Muscle of arm (tissue), 12 donors: ENCODE results near the gene NFATC4. TPM values are rescaled to one million over a fixed set of nuclear protein-coding genes. Genes with fewer than 3 reads are reported as not detected.
A peak's percentile ranks its signal among the peaks of the same experiment; 100 is the strongest.
"Not testable (repeated sequence)": the region's sequence is repeated elsewhere in the genome, so short reads cannot be mapped to it uniquely, and the experiment has no call there.

Experiments used
- DNase-seq: peaks from one replicate; pipeline ENCODE4 v3.0.0-alpha.2; 2013
- polyA plus RNA-seq, 12 donors: library from polyadenylated mRNA; unstranded; fragments of 120-200 nt; gene quantifications; one replicate each; pipeline ENCODE4 v1.2.1, GENCODE V29; 2013; ENCODE audit not compliant: insufficient read length in 12 of 12

NFATC4 gene
- polyA plus RNA-seq, 12 donors: 20.7 to 152 (median 40.4) TPM; not detected in 1

DNA sequence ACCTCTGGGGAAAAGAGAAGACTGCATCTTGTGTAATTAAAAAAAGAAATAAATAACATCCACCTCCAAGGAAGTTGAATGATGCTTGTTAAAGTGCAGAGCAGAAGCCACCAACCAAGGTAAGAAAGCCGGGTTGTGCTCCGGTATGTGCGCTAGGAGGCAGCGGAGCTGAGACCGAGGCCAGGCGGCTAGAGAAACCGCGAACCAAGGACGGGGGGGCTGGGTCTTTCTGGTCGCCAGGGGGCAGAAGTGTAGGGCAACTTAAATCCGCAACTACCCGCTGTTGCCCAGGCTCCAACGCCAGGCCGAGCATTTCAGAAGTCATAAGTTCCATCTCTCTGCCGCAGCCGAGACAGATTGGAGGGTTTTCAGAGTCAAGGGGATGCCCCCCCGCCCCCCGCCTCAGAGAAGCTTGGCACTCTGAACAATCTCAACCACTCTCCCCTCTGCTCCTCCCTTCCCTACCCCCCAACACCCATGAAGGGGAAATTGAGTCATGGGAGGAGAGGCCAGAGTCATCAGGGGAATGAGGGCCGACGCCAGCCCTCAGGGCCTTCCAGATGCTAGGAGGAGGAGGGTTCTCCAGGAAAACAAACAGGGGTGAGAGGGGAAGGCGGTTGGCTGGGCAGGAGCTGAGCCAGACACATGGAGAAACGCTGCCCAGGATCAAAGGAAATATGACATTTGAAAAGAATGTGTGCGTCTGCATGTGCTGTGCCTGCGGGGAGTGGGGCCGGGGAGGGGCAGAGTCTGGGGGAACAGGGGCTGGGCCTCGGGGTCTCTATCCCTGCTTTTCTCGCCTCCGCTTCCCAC, 2.2 kb upstream of the NFATC4 start:
- peak; percentile 88 for DNase-seq

DNA sequence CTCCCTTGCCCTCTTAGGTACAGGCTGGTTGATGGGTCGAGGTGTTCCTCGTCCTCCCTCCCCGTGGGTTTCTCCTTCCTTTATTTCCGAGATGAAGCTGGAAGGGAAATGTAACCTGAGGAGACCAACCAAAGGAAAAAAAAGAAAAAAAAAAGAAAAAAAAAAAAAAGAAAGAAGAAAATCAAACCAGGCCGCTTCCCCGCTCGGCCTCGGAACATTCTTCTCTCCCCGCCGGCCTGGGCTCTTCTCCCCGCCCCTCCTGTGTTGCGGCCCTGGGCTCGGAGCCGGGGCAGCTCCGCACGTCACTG, 1.6 kb upstream of the NFATC4 start:
- DNase-seq: no peak

DNA sequence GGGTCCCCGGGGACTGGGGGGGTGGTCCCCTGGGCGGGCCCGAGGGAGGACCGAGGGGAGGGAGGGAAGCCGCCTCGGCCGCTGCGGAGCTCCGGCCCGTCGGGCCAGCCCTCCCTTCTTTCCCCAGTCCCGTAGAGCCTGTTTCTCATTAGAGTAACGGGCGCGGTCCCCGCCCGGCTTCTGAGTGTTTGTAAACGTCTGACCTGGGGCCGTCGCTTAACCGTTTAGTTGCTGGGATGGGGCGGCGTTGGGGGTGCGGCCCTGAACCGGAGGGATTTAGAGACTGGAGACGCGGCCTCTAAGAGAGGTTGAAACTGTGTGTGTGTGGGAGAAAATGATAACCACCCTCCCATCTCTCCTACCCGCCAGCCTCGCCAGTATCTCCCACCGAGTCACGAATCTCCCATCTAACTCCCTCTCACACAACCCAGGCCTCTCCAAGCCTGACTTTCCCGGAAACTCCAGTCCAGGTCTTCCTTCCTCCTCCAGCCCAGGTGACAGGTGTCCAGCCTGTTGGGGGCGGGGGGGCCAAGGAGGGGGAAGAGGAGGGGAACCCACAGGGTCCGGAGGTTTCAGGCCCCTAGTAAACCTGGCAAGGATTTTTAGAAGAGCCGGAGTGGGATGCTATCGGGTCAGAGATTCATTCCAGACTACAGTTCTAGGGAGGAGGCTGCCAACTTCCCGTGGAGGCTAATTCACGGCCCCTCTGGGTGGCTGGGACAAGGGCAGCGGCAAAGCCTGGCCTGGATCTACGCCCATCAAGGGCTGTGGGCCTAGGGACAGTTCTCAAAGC, 1.1 kb upstream of the NFATC4 start:
- peak; percentile 90 for DNase-seq

DNA sequence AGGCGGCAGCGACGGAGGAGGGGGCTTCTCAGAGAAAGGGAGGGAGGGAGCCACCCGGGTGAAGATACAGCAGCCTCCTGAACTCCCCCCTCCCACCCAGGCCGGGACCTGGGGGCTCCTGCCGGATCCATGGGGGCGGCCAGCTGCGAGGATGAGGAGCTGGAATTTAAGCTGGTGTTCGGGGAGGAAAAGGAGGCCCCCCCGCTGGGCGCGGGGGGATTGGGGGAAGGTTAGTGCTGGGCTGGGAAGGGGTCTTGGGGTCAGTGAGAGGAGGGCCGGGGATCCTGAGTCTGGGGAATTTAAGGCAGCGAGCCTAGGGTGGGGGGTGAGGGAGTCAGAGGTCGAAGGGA, 203 bp downstream of the NFATC4 start:
- DNase-seq: no peak

DNA sequence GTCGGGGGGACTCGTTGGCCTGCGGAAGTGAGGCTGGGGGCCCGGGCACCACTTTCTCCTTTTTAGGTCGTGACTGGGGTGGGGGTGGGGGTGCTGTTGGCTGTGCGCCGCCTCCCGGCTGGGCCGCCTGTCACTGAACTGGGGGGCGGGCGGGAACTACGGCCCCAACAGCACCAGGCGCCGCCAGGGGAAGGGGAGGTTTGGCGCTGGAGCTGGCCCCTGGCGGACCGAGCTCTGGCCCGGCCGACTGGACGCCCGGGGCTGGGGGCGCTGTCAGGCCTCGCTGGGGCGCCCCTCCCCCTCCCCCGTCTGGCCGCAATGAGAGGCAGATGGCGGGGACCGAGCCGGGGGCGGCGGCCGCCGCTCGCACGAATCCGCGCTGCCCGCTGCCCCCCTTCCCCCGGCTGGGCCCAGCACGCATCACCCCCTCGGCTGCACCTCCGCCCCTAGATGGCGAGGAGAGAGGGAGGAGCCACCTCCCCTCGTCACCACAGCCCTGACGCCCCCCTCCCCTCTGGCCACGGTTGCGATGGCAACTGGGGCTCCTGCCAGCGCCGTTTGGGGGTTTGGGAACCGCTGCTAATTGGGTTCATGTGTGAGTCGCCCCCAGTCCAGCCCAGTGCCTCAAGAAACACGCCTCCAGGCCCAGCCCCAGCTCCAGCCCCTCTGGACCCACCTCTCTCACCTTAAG, 723 bp downstream of the NFATC4 start:
- DNase-seq: peak; percentile 84

DNA sequence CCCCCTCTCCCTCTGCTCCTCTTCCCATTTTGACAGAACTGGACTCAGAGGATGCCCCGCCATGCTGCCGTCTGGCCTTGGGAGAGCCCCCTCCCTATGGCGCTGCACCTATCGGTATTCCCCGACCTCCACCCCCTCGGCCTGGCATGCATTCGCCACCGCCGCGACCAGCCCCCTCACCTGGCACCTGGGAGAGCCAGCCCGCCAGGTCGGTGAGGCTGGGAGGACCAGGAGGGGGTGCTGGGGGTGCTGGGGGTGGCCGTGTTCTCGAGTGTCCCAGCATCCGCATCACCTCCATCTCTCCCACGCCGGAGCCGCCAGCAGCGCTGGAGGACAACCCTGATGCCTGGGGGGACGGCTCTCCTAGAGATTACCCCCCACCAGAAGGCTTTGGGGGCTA, 1.5 kb downstream of the NFATC4 start:
- no peak for DNase-seq

DNA sequence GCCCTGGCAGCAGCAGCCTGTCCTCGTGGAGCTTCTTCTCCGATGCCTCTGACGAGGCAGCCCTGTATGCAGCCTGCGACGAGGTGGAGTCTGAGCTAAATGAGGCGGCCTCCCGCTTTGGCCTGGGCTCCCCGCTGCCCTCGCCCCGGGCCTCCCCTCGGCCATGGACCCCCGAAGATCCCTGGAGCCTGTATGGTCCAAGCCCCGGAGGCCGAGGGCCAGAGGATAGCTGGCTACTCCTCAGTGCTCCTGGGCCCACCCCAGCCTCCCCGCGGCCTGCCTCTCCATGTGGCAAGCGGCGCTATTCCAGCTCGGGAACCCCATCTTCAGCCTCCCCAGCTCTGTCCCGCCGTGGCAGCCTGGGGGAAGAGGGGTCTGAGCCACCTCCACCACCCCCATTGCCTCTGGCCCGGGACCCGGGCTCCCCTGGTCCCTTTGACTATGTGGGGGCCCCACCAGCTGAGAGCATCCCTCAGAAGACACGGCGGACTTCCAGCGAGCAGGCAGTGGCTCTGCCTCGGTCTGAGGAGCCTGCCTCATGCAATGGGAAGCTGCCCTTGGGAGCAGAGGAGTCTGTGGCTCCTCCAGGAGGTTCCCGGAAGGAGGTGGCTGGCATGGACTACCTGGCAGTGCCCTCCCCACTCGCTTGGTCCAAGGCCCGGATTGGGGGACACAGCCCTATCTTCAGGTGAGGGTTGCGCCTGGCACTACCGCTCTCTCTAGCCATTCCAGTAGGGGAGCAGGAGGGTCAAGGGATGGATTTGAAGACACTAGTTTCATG, 2.1 kb downstream of the NFATC4 start:
- no peak for DNase-seq

DNA sequence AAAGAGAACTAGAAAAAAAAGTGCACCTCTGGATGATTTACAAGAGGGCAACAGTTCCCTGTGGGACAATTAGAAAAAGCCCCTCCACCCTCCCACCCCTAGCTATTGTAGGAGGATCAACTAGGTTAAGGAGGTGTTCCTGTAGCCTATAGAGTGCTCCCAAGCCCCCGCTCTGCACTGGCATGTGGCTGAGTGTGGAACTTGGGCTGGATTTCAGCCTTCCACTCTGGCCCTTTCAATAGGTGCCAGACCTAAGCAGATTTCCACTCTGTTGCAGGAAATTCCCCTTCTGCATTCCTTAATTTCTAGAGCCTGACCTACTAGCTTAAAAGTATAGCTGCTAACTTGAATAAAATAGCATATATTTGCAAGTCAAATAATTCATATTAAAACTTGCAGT, 2.8 kb downstream of the NFATC4 start:
- DNase-seq: no peak

DNA sequence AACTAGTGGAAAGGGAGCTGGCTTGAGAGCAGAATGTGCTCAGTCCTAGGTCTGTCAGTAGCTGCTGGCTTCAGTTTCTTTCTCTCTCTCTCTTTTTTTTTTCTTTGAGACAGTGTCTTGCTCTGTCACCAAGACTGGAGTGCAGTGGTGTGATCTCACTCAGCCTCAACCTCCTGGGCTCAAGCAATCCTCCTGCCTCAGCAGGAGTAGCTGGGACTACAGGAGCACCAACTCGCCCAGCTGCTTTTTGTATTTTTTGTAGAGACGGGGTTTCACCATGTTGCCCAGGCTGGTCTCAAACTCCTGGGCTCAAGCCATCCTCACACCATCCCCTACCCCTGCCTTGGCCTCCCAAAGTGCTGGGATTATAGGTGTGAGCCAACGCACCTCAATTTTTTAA, 3.6 kb downstream of the NFATC4 start:
- DNase-seq: not testable (repeated sequence)

DNA sequence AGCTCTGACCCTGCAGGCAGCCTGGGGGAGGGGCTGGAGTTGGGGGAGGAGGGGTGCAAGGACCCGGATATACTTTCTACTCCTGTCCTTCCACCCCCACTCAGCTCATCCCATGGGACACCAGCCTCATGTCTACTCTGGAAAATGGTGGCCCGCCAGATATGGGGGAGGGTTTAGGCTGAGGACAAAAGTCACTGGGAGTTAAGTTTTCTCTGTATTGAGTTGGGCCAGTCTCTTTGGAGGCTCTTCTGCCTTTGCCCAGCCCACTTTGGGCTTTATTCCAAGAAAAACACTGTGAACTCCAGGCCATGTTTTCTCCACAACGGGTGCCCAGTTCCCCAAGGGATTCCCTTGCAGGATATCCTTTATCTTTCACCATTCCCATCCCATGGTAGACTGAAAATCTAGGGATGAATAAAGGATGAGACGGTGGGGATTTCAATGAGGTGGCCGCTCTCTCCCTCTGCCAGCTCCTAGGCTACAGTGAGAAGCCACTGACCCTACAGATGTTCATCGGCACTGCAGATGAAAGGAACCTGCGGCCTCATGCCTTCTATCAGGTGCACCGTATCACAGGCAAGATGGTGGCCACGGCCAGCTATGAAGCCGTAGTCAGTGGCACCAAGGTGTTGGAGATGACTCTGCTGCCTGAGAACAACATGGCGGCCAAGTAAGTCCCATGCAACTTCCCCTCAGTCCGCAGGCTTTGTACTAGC, 4.9 kb downstream of the NFATC4 start:
- no peak for DNase-seq

DNA sequence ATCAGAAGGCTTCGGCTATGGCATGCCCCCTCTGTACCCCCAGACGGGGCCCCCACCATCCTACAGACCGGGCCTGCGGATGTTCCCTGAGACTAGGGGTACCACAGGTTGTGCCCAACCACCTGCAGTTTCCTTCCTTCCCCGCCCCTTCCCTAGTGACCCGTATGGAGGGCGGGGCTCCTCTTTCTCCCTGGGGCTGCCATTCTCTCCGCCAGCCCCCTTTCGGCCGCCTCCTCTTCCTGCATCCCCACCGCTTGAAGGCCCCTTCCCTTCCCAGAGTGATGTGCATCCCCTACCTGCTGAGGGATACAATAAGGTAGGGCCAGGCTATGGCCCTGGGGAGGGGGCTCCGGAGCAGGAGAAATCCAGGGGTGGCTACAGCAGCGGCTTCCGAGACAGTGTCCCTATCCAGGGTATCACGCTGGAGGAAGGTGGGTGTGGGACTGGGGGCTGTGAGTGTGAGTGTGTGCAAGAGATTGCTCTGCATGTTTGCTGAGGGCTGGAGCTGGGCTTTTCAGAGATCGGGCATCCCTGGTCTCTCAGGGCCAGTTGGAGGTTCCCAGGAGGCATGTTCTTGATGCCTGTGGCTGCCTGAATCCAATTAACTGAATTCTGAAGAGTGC, 8.6 kb downstream of the NFATC4 start:
- no peak for DNase-seq

DNA sequence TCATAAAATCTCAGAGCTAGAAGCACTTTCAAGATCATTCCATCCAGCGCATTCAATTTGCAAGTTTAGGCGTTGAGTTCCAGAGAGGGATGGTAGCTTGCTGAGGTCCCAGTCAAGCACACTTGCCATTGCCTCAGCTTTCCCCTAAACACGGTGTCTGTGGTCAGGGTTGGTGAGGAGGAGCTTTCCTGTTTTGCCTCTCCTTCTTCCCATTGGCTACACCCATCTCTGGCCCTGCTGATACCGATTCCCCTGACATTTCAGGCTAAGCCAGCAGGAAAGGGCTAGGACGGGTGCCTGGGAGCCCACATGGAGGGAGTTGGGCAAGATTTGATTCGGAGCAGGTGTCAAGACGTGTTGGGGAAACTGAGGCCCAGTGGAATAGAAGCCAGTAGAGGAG, 9.1 kb downstream of the NFATC4 start:
- DNase-seq: no peak

DNA sequence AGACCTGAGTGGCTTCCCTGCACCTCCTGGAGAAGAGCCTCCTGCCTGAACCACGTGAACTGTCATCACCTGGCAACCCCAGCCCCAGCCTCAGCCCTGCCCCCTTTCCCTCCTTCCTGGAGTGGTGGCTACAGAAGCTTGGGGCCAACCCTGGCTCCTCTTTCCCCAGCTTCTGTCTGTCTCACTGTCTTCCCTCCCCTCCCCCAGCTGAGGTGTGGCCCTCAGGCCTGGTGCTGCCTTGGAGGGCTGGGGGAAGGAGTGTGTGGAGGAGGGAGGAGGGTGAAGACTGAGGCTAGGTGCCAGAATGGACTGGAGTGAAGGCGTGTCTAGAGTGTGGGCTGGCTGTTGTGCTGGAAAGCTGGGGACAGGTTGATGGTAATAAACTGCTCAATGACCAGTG, 9.7 kb downstream of the NFATC4 start:
- no peak for DNase-seq

DNA sequence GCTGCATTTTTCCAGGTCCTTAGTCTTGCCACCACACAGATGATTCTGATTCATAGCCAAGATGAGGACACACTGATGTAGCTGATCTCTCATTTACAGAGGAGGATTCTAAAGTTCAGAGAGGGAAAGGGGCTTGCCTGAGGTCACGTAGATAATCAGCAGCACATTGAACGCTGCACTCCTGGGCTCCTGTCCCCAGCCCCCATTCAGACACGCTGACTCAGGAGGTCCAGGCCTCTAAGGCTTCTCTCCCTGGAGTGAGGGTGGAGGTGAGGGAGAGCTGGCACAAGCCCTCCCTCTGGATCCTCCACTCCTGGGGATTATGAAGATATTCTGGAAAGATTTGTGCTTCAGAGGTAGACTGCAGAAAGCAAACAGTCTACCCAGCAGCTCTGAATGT, 10.3 kb downstream of the NFATC4 start:
- DNase-seq: no peak

DNA sequence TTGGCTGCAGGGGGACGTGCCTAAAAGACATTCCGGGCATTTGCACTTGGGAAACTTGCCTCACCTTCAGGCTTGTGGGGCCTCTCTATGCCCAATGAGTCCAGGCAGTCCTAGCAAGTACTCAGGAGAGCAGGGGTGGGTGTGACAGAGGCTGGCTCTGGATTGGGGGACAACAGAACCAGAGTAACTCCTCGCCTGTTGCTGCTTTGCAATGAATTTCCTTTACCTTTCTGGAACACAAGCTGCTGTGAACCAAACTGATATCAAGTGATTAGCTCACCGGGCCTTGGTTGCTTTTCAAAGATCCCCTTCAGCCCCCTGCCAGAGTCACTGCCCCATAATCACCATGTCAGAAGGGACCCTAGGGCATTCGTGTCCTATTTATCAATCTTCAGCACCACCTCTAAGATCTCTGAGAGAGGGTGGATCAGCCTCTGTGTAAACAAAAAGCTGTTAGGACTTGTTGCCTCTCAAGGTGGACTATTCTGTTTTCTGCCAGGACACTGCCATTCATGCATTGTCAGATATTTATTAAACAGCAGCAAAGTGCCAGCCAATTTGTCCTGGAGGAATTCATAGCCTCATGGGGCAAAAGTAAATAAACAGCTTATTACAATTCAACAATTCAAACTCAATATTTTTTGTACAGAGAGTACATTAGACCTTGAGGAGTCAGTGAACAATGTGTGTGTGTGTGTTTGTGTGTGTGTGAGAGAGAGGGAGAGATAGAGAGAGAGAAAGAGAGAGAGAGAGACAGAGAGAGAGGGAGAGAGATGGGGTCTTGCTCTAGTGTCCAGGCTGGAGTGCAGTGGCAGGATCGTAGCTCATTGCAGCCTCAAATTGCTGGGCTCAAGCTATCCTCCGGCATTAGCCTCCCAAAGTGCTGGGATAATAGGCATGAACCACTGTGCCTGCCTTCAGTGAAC, 11.3 kb downstream of the NFATC4 start:
- DNase-seq: no peak

DNA sequence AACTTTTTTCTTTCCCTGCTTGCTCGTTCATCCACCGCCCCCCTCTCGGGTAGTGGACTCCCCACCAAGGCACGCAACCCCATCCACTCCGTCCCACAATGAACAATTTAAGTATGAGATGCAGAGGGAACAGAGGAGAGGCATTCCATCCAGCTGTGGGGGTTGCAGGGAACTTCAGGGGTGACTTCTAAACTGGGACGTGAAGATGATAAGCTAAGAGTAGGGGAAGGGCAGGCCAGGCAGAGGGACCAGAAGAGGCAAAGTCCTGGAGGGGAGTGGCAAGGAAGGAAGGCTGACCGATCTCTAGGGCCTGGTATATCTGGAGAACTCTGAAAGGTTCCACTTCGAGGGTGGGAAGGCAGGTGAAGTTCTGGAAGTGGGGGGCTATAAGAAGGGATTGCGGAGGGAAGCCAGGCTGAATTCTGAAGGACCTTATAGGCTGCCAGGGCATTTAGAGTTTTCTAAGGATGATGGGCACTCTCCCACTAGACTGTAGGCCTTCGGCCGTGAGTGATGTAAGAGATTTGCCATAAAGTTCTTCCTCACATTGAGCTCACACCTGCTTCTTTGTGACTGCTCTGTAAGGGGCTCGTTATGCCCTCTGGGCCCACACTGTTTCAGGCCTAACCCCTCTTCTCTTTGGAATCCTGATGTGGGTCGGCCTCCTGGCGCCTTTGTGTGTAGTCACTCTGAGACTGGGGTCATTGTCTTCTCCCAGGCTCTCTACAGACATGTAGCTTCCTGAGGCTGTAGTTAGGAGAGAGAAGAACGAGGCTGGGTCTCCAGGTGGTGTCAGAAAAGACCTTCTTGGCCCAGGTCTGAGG, 12.1 kb downstream of the NFATC4 start:
- DNase-seq: no peak

DNA sequence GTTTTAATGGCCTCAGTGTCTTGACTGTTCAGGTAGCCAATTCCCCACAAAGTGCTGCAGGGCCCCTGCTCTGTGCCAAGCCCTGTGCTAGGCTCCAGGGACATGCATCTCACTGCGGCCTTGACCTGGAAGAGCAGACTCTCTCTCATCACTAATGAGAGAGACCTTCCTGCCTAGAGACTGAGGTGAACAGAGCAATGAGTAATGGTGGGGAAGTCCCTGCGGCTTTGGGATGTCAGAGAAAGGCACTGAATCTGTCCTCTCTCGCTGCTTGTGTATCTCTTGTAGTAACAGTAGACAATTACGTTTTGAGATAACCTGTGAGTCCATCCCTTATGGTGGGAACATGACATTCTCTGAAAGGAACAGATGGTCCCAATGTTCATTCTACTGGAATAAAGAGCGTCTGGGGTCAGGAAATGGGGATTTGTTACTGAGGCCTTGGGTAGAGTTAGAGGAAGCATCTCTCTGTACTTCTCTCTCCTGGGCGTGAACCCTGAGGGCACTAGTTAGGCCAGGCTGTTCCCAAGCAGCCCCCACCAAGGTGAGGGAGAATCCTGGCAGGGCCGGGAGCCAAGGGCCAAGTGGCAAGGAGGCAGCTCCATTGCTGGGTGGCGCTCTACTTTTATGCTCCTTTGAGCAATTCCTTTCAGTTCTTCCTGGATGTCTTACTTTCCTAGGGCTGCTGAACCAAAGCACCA, 13.5 kb downstream of the NFATC4 start:
- DNase-seq: no peak

DNA sequence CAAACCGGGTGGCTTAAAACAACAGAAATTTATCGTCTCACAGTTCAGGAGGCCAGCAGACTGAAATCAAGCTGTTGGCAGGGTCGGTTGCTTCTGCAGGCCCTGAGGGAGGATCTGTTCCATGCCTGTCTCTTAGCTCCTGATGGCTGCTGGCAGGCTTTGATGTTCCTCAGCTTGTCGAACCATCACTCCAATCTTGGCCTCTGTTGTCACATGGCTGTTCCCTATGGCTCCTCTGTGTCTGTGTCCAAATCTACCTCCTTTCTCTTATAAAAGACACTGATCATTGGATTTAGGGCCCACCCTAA, 14.0 kb downstream of the NFATC4 start:
- no peak for DNase-seq

DNA sequence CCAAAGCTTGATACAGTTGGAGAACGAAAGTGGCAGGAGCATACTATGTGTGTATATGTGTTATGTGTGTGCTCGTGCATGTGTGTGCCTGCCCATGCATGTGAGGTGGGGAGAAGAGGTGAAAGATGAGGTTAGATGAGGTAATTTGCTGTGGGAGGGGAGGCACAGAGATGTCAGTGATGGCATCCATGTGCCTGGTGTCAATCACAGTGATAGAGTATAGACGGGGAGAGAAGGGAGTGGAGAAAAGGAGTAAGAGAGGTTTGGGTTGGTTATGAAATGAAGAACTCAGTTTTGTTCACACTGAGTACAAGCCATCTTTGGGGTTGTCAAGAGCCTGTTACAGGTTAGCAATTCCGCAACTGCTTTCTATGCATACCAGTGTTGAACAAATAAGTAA, 16.2 kb downstream of the NFATC4 start:
- no peak for DNase-seq
